DND-41 (cell line): Measurements from ENCODE around the gene RNF10.

ENCODE experiments used
- ATAC-seq: fragments of 200-7000 bp; cut with Tn5 transposase; 3 replicates; pipeline ENCODE4 v1.9.1; 2021; ENCODE audit warnings: low read depth; ENCODE audit not compliant: insufficient read depth
- DNase-seq: peaks from one replicate; pipeline ENCODE4 v3.0.0-alpha.2; 2020
- H2AFZ ChIP-seq: 2 replicates; pipeline ENCODE4 v1.6.0; 2012; ENCODE audit warnings: low read depth, low read length
- H3K27ac ChIP-seq: 2 replicates; pipeline ENCODE4 v1.5.1; 2012; ENCODE audit warnings: low read length, inconsistent platforms
- H3K27me3 ChIP-seq: fragments of 200-600 bp; sonication (generic); 2 replicates; pipeline ENCODE4 v1.6.0; 2012; ENCODE audit warnings: low read length, mild to moderate bottlenecking, inconsistent platforms; ENCODE audit not compliant: insufficient read depth, poor library complexity
- H3K36me3 ChIP-seq: 2 replicates; pipeline ENCODE4 v1.5.1; 2012; ENCODE audit warnings: low read length, inconsistent platforms; ENCODE audit not compliant: insufficient read depth
- H3K4me1 ChIP-seq: 2 replicates; pipeline ENCODE4 v1.5.1; 2012; ENCODE audit warnings: mild to moderate bottlenecking, low read length; ENCODE audit not compliant: insufficient read depth
- H3K4me2 ChIP-seq: 2 replicates; pipeline ENCODE4 v1.6.0; 2012; ENCODE audit warnings: mild to moderate bottlenecking, moderate library complexity, low read length, inconsistent platforms; ENCODE audit not compliant: insufficient read depth
- H3K4me3 ChIP-seq, 2 experiments: fragments of 200-600 bp in 1 of 2; shearing (Covaris generic) in 1 of 2; 2 replicates each; pipeline ENCODE4 v1.5.1; 2012 to 2016; ENCODE audit warnings: inconsistent platforms in 2 of 2, low read length in 2 of 2, mild to moderate bottlenecking in 2 of 2, low read depth in 1 of 2, moderate library complexity in 1 of 2
- H3K79me2 ChIP-seq: 2 replicates; pipeline ENCODE4 v1.6.0; 2012; ENCODE audit warnings: low read length, inconsistent platforms; ENCODE audit not compliant: insufficient read depth
- H3K9ac ChIP-seq: 2 replicates; pipeline ENCODE4 v1.6.0; 2012; ENCODE audit warnings: low read depth, mild to moderate bottlenecking, inconsistent platforms, low read length, moderate library complexity
- H3K9me3 ChIP-seq: 2 replicates; pipeline ENCODE4 v1.5.1; 2012; ENCODE audit warnings: low read length, moderate library complexity, mild to moderate bottlenecking, inconsistent platforms; ENCODE audit not compliant: insufficient read depth, severe bottlenecking
- H4K20me1 ChIP-seq: 2 replicates; pipeline ENCODE4 v1.6.0; 2012; ENCODE audit warnings: low read length; ENCODE audit not compliant: insufficient read depth
- CTCF ChIP-seq: IDR thresholded peaks from 2 replicates; pipeline ENCODE4 v1.5.1; 2012; ENCODE audit warnings: borderline replicate concordance, low read length, moderate library complexity, mild to moderate bottlenecking; ENCODE audit not compliant: poor library complexity, severe bottlenecking; ENCODE audit errors: extremely low read depth
- EZH2 ChIP-seq: IDR thresholded peaks from 3 replicates; pipeline ENCODE4 v1.6.1; 2012; ENCODE audit warnings: borderline replicate concordance, low read depth, mild to moderate bottlenecking, moderate library complexity, low read length, inconsistent platforms; ENCODE audit not compliant: severe bottlenecking

The RNF10 gene

GRCh38 chr12:120584343-120585149 is 50.4 kb downstream of the RNF10 start:
- no peak for ATAC-seq
- H3K36me3 ChIP-seq = peaks cover 2% of the 10 kb centered on the region

GRCh38 chr12:120586206-120586605 is 52.0 kb downstream of the RNF10 start:
- Histone ChIP-seq H3K79me2 (no peaks in the 10 kb centered on the region), H2AFZ (no peak overlapping the region), H3K27ac (no peak overlapping the region), H3K4me1 (peaks cover 20% of the 10 kb centered on the region), H3K36me3 (no peaks in the 10 kb centered on the region), H3K4me2 (no peak overlapping the region), H4K20me1 (no peaks in the 10 kb centered on the region), H3K4me3 (no peak overlapping the region), H3K9ac (no peak overlapping the region), H3K27me3 (no peaks in the 10 kb centered on the region), H3K9me3 (no peaks in the 10 kb centered on the region)
- DNase-seq (no peak), ATAC-seq (no peak)
- TF ChIP-seq EZH2 = no peak
- no peak for TF ChIP-seq CTCF

More at GRCh38 chr12:120584343-120585149, 50.4 kb downstream of the RNF10 start:
- Histone ChIP-seq H2AFZ (no peak overlapping the region), H3K9me3 (no peaks in the 10 kb centered on the region), H3K79me2 (peaks cover 9% of the 10 kb centered on the region), H3K27me3 (no peaks in the 10 kb centered on the region), H3K9ac (no peak overlapping the region), H3K4me3 (no peak overlapping the region), H3K27ac (no peak overlapping the region), H3K4me2 (no peak overlapping the region), H4K20me1 (no peaks in the 10 kb centered on the region), H3K4me1 (peaks cover 33% of the 10 kb centered on the region)
- no peak for TF ChIP-seq EZH2
- TF ChIP-seq CTCF = no peak
- DNase-seq = no peak

GRCh38 chr12:120586860-120587259 is 52.7 kb downstream of the RNF10 start:
- no peak for TF ChIP-seq EZH2
- no peak for TF ChIP-seq CTCF
- ATAC-seq (no peak), DNase-seq (no peak)
- Histone ChIP-seq H3K9ac (no peak overlapping the region), H3K27ac (no peak overlapping the region), H3K27me3 (no peaks in the 10 kb centered on the region), H3K79me2 (no peaks in the 10 kb centered on the region), H2AFZ (no peak overlapping the region), H3K9me3 (no peaks in the 10 kb centered on the region), H3K4me2 (no peak overlapping the region), H3K36me3 (no peaks in the 10 kb centered on the region), H3K4me3 (no peak overlapping the region), H3K4me1 (peaks cover 16% of the 10 kb centered on the region), H4K20me1 (no peaks in the 10 kb centered on the region)
